HepG2 (cell line): ENCODE measurements around the gene GPR107. TPM values are rescaled to one million over a fixed set of nuclear protein-coding genes. Genes with fewer than 3 reads are reported as not detected.

Experiments used
- ATAC-seq: fragments of 200-7000 bp; cut with Tn5 transposase; 3 replicates; pipeline ENCODE4 v1.9.1; 2020; ENCODE audit warnings: mild to moderate bottlenecking, moderate library complexity
- BruUV-seq: library from RNA; stranded (reverse); fragments of 400-500 nt; replicated peaks from 2 replicates; lab custom pipeline; 2021; lab: Mats Ljungman, UMichigan
- CTCF ChIA-PET: fragments of 300-600 bp; formaldehyde crosslinking; extraction: SDS; loops from one replicate; lab custom pipeline; 2021; ENCODE audit warnings: low total read pairs, inconsistent platforms, low intra/inter-chr PET ratio; lab: Yijun Ruan, JAX
- POLR2A ChIA-PET: fragments of 350-600 bp; sonication (Branson Sonifier 250); formaldehyde crosslinking; loops from one replicate; lab custom pipeline; 2020; ENCODE audit warnings: antibody characterized with exemption, inconsistent platforms; lab: Yijun Ruan, JAX
- DNase-seq: peaks from one replicate; pipeline ENCODE4 v3.0.0-alpha.2; 2015; ENCODE audit warnings: low spot score
- FAIRE-seq: peaks from 3 replicates; lab custom pipeline; 2011; peaks lifted over from hg19 to GRCh38; lab: Jason Lieb, UNC
- H2AFZ ChIP-seq: one replicate; pipeline ENCODE4 v1.6.1; 2011; ENCODE audit warnings: low read length, inconsistent platforms
- H3K27ac ChIP-seq: fragments of 300-600 bp; 3 replicates; pipeline ENCODE4 v1.8.0; 2011; ENCODE audit warnings: mixed run types, mild to moderate bottlenecking, mixed read lengths, low read length, inconsistent platforms; ENCODE audit not compliant: insufficient read depth; ENCODE audit errors: extremely low read length
- H3K27me3 ChIP-seq, 2 experiments: fragments of 200-600 bp in 1 of 2; 2 replicates in 1 of 2; 3 replicates in 1 of 2; pipeline versions ENCODE4 v1.6.0 to v1.8.0; 2011; ENCODE audit warnings: low read length in 2 of 2, mild to moderate bottlenecking in 2 of 2, moderate library complexity in 2 of 2, inconsistent platforms in 1 of 2; ENCODE audit not compliant: insufficient read depth in 2 of 2, control insufficient read depth in 1 of 2
- H3K36me3 ChIP-seq, 2 experiments: fragments of 200-600 bp in 1 of 2; replicated peaks in 1 of 2; 2 replicates in 1 of 2; 3 replicates in 1 of 2; pipeline versions ENCODE4 v1.5.1 to v1.8.0; 2011; ENCODE audit warnings: low read length in 2 of 2, inconsistent platforms in 1 of 2; ENCODE audit not compliant: insufficient read depth in 2 of 2, control insufficient read depth in 1 of 2
- H3K4me1 ChIP-seq: 2 replicates; pipeline ENCODE4 v1.5.1; 2012; ENCODE audit warnings: low read length, inconsistent platforms; ENCODE audit not compliant: insufficient read depth
- H3K4me2 ChIP-seq: 2 replicates; pipeline ENCODE4 v1.6.0; 2011; ENCODE audit warnings: low read depth, low read length, inconsistent platforms
- H3K4me3 ChIP-seq, 3 experiments: fragments of 200-600 bp in 1 of 3; sonication (generic), shearing (Covaris generic) in 1 of 3; replicated peaks in 1 of 3; 2 replicates each; pipeline ENCODE4 v1.5.1; 2011 to 2016; ENCODE audit warnings: low read length in 3 of 3, inconsistent platforms in 2 of 3, low read depth in 2 of 3, mild to moderate bottlenecking in 2 of 3, control low read depth in 1 of 3, mixed read lengths in 1 of 3; ENCODE audit not compliant: insufficient read depth in 1 of 3
- H3K79me2 ChIP-seq: one replicate; pipeline ENCODE4 v1.6.1; 2011; ENCODE audit warnings: low read length, inconsistent platforms; ENCODE audit not compliant: insufficient read depth
- H3K9ac ChIP-seq: 2 replicates; pipeline ENCODE4 v1.6.0; 2011; ENCODE audit warnings: mild to moderate bottlenecking, low read depth, low read length, inconsistent platforms; ENCODE audit not compliant: insufficient read depth
- H3K9me3 ChIP-seq: 2 replicates; pipeline ENCODE4 v1.5.1; 2012; ENCODE audit warnings: mild to moderate bottlenecking, low read length
- H4K20me1 ChIP-seq: 2 replicates; pipeline ENCODE4 v1.6.0; 2011; ENCODE audit warnings: inconsistent platforms, mild to moderate bottlenecking, low read length, moderate library complexity; ENCODE audit not compliant: insufficient read depth
- NR2F6 ChIP-seq, 2 experiments: IDR thresholded peaks; 2 replicates each; pipeline ENCODE4 v1.6.1; 2016; ENCODE audit warnings: antibody characterized with exemption in 1 of 2, mild to moderate bottlenecking in 1 of 2
- SYNCRIP ChIP-seq: fragments of 200-400 bp; formaldehyde crosslinking; IDR thresholded peaks from 2 replicates; pipeline ENCODE4 v1.6.1; 2018; ENCODE audit warnings: mild to moderate bottlenecking, low read depth, low read length; ENCODE audit not compliant: insufficient read depth
- ZNF235 ChIP-seq: sonication (generic); formaldehyde crosslinking; IDR thresholded peaks from 2 replicates; pipeline ENCODE4 v1.8.1; 2023; ENCODE audit warnings: mild to moderate bottlenecking, missing genetic modification reagents, borderline replicate concordance
- ZNF629 ChIP-seq: sonication (generic); formaldehyde crosslinking; conservative IDR thresholded peaks from 2 replicates; pipeline ENCODE4 v1.5.0; 2020; ENCODE audit warnings: missing genetic modification reagents
- WGBS: methylation state at CpG from one replicate; pipeline ENCODE4 v1.1.6; 2017; ENCODE audit warnings: low lambda C conversion rate; 5-methylcytosine and 5-hydroxymethylcytosine counted together
- in situ Hi-C: cut with HindIII; loops from 2 replicates; pipeline ENCODE4 v1.10.0; 2017; ENCODE audit warnings: low pct_unique_long_range_greater_than_20kb; ENCODE audit not compliant: extremely low pct_ligation_motif_present
- intact Hi-C: fragments of 100-400 bp; cut with micrococcal nuclease; formaldehyde crosslinking; loops from one replicate; pipeline ENCODE4 v1.10.0; 2022; ENCODE audit not compliant: unreplicated experiment
- polyA plus RNA-seq, 8 experiments: library from polyadenylated mRNA; depleted of rRNA in 3 of 8; stranded (reverse) in 7 of 8; unstranded in 1 of 8; fragments of >200 nt; fragmentation: Illumina TruSeq in 4 of 8; extraction: Trizol in 4 of 8; gene quantifications; 2 replicates each; pipeline versions ENCODE4 v1.2.1 to v1.2.3, GENCODE V29; 2011 to 2016; ENCODE audit warnings: low read depth in 4 of 8, missing spikeins in 1 of 8, mixed read lengths in 1 of 8; ENCODE audit not compliant: insufficient read depth in 1 of 8
- total RNA-seq, 5 experiments: library from RNA; depleted of rRNA; stranded (reverse); fragments of >200 nt; fragmentation: Illumina TruSeq; extraction: Trizol; gene quantifications; 2 replicates each; pipeline ENCODE4 v1.2.3, GENCODE V29; 2016; ENCODE audit warnings: low read depth in 1 of 5
- TF ChIP-seq, protein P1 (sequence below), 2 experiments: IDR thresholded peaks; 2 replicates each; pipeline ENCODE4 v1.6.1; 2011 to 2012; ENCODE audit warnings: low read length in 2 of 2, borderline replicate concordance in 1 of 2, low read depth in 1 of 2, mild to moderate bottlenecking in 1 of 2, moderate library complexity in 1 of 2
- TF ChIP-seq, protein P2 (sequence below): sonication (generic); formaldehyde crosslinking; IDR thresholded peaks from 2 replicates; pipeline ENCODE4 v1.4.0; 2020; ENCODE audit warnings: missing genetic modification reagents
- TF ChIP-seq, protein P3 (sequence below): sonication (generic); formaldehyde crosslinking; IDR thresholded peaks from 2 replicates; pipeline ENCODE4 v1.4.0; 2020; ENCODE audit warnings: mild to moderate bottlenecking, missing genetic modification reagents
- TF ChIP-seq, protein P4 (sequence below): sonication (generic); formaldehyde crosslinking; IDR thresholded peaks from 2 replicates; pipeline ENCODE4 v1.4.0; 2020; ENCODE audit warnings: missing genetic modification reagents
- TF ChIP-seq, protein P5 (sequence below): sonication (generic); formaldehyde crosslinking; IDR thresholded peaks from 2 replicates; pipeline ENCODE4 v1.8.1; 2022; ENCODE audit warnings: mild to moderate bottlenecking, missing genetic modification reagents

Gene GPR107
- total and polyA plus RNA-seq, 2 of the 13 experiments (the other 11 are each of a cell fraction or from before 2014, with no cell fraction given) = 22.5 to 24.4 TPM

DNA sequence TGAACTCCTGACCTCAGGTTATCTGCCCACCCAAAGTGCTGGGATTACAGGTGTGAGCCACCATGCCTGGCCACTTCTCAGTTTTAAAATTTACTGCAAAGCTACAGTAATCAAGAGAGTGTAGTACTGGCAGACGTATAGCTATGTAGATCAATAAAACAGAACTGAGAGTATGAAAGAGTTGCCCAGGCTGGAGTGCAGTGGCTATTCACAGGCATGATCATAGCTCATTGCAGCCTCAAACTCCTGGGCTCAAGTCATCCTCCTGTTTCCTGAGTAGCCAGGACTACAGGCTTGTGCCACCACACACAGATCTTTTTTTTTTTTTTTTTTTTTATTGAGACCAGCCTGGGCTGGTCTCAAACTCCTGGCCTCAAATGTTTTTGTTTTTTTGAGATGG, 92.0 kb downstream of the GPR107 start (continued):
- TF ChIP-seq, protein P1, sequence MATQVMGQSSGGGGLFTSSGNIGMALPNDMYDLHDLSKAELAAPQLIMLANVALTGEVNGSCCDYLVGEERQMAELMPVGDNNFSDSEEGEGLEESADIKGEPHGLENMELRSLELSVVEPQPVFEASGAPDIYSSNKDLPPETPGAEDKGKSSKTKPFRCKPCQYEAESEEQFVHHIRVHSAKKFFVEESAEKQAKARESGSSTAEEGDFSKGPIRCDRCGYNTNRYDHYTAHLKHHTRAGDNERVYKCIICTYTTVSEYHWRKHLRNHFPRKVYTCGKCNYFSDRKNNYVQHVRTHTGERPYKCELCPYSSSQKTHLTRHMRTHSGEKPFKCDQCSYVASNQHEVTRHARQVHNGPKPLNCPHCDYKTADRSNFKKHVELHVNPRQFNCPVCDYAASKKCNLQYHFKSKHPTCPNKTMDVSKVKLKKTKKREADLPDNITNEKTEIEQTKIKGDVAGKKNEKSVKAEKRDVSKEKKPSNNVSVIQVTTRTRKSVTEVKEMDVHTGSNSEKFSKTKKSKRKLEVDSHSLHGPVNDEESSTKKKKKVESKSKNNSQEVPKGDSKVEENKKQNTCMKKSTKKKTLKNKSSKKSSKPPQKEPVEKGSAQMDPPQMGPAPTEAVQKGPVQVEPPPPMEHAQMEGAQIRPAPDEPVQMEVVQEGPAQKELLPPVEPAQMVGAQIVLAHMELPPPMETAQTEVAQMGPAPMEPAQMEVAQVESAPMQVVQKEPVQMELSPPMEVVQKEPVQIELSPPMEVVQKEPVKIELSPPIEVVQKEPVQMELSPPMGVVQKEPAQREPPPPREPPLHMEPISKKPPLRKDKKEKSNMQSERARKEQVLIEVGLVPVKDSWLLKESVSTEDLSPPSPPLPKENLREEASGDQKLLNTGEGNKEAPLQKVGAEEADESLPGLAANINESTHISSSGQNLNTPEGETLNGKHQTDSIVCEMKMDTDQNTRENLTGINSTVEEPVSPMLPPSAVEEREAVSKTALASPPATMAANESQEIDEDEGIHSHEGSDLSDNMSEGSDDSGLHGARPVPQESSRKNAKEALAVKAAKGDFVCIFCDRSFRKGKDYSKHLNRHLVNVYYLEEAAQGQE (IDR thresholded peaks at IDR 0.05; ENCODE audit: borderline replicate concordance in 1 of 2, low read depth in 1 of 2, low read length in 2 of 2) = no peak
- TF ChIP-seq, protein P2, sequence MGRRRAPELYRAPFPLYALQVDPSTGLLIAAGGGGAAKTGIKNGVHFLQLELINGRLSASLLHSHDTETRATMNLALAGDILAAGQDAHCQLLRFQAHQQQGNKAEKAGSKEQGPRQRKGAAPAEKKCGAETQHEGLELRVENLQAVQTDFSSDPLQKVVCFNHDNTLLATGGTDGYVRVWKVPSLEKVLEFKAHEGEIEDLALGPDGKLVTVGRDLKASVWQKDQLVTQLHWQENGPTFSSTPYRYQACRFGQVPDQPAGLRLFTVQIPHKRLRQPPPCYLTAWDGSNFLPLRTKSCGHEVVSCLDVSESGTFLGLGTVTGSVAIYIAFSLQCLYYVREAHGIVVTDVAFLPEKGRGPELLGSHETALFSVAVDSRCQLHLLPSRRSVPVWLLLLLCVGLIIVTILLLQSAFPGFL (CRISPR knock-in tag) = no peak
- no peak for TF ChIP-seq ZNF629 (CRISPR knock-in tag)
- no peak for TF ChIP-seq ZNF235 (CRISPR knock-in tag)
- TF ChIP-seq NR2F6 (IDR thresholded peaks at IDR 0.05) = no peak
- no peak for TF ChIP-seq NR2F6 (CRISPR knock-in tag; IDR thresholded peaks at IDR 0.05)

DNA sequence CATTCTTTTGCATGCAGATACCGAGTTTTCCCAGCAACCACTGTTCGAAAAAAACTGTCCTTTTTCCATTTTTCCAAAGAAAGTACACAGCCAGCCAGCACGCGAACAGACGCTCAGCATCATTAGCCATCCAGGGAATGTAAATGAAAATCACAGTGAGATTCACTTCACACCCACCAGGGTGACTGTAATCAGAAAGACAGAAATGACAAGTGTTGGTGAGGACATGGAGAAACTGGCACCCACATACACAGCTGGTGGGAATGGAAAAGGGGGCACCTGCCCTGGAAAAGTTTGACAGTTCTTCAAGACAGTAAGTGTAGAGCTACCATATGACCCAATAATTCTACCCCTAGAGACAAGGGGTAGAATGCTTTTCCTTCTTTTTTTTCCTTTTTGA, 93.5 kb downstream of the GPR107 start:
- in situ Hi-C loops = no loop called here
- no TSS peak for BruUV-seq
- POLR2A ChIA-PET = no interaction called here
- no peak for TF ChIP-seq SYNCRIP
- TF ChIP-seq, protein P3, sequence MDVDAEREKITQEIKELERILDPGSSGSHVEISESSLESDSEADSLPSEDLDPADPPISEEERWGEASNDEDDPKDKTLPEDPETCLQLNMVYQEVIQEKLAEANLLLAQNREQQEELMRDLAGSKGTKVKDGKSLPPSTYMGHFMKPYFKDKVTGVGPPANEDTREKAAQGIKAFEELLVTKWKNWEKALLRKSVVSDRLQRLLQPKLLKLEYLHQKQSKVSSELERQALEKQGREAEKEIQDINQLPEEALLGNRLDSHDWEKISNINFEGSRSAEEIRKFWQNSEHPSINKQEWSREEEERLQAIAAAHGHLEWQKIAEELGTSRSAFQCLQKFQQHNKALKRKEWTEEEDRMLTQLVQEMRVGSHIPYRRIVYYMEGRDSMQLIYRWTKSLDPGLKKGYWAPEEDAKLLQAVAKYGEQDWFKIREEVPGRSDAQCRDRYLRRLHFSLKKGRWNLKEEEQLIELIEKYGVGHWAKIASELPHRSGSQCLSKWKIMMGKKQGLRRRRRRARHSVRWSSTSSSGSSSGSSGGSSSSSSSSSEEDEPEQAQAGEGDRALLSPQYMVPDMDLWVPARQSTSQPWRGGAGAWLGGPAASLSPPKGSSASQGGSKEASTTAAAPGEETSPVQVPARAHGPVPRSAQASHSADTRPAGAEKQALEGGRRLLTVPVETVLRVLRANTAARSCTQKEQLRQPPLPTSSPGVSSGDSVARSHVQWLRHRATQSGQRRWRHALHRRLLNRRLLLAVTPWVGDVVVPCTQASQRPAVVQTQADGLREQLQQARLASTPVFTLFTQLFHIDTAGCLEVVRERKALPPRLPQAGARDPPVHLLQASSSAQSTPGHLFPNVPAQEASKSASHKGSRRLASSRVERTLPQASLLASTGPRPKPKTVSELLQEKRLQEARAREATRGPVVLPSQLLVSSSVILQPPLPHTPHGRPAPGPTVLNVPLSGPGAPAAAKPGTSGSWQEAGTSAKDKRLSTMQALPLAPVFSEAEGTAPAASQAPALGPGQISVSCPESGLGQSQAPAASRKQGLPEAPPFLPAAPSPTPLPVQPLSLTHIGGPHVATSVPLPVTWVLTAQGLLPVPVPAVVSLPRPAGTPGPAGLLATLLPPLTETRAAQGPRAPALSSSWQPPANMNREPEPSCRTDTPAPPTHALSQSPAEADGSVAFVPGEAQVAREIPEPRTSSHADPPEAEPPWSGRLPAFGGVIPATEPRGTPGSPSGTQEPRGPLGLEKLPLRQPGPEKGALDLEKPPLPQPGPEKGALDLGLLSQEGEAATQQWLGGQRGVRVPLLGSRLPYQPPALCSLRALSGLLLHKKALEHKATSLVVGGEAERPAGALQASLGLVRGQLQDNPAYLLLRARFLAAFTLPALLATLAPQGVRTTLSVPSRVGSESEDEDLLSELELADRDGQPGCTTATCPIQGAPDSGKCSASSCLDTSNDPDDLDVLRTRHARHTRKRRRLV (CRISPR knock-in tag) = no peak
- TF ChIP-seq, protein P4, sequence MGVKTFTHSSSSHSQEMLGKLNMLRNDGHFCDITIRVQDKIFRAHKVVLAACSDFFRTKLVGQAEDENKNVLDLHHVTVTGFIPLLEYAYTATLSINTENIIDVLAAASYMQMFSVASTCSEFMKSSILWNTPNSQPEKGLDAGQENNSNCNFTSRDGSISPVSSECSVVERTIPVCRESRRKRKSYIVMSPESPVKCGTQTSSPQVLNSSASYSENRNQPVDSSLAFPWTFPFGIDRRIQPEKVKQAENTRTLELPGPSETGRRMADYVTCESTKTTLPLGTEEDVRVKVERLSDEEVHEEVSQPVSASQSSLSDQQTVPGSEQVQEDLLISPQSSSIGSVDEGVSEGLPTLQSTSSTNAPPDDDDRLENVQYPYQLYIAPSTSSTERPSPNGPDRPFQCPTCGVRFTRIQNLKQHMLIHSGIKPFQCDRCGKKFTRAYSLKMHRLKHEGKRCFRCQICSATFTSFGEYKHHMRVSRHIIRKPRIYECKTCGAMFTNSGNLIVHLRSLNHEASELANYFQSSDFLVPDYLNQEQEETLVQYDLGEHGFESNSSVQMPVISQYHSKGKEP (CRISPR knock-in tag) = no peak
- TF ChIP-seq, protein P5, sequence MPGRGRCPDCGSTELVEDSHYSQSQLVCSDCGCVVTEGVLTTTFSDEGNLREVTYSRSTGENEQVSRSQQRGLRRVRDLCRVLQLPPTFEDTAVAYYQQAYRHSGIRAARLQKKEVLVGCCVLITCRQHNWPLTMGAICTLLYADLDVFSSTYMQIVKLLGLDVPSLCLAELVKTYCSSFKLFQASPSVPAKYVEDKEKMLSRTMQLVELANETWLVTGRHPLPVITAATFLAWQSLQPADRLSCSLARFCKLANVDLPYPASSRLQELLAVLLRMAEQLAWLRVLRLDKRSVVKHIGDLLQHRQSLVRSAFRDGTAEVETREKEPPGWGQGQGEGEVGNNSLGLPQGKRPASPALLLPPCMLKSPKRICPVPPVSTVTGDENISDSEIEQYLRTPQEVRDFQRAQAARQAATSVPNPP (CRISPR knock-in tag) = no peak

More for the DNA sequence above, 93.5 kb downstream of the GPR107 start:
- Histone ChIP-seq H2AFZ (no peak overlapping the region), H3K79me2 (no peaks in the 10 kb centered on the region), H3K27ac (no peak overlapping the region), H3K27me3 (0 out of 5 replicates have a peak, but pooled peaks cover 0 to 6% of the 10 kb centered on the region in 2 experiments), H3K9me3 (no peaks in the 10 kb centered on the region), H3K9ac (no peak overlapping the region), H3K4me1 (peaks cover 10% of the 10 kb centered on the region; the same call in 1 of the 2 replicates), H3K4me3 (no peak overlapping the region), H3K4me2 (no peak overlapping the region), H4K20me1 (no peaks in the 10 kb centered on the region), H3K36me3 (no peaks in the 10 kb centered on the region)
- DNase-seq (no peak), FAIRE-seq (no peak), ATAC-seq (no peak)
- CTCF ChIA-PET = no interaction called here
- WGBS = 49% methylated on average over 5 of the region's 5 CpGs
- intact Hi-C loops = no loop called here
